IMR-90 (cell line): Measurements from ENCODE around the gene SMYD1. TPM values are rescaled to one million over a fixed set of nuclear protein-coding genes. Genes with fewer than 3 reads are reported as not detected.
A peak's percentile ranks its signal among the peaks of the same experiment; 100 is the strongest.

Source experiments
- ATAC-seq: fragments of 200-7000 bp; cut with Tn5 transposase; 2 replicates; pipeline ENCODE4 v1.9.1; 2020; ENCODE audit warnings: low read depth, mild to moderate bottlenecking, moderate library complexity
- BruUV-seq: library from RNA; stranded (reverse); fragments of 400-500 nt; replicated peaks from 2 replicates; lab custom pipeline; 2021; lab: Mats Ljungman, UMichigan
- CTCF ChIA-PET: fragments of 300-600 bp; formaldehyde crosslinking; extraction: SDS; loops from one replicate; lab custom pipeline; 2021; ENCODE audit warnings: antibody characterized with exemption; lab: Yijun Ruan, JAX
- POLR2A ChIA-PET: fragments of 300-600 bp; sonication (Branson Sonifier 250); formaldehyde crosslinking; loops from one replicate; lab custom pipeline; 2022; ENCODE audit warnings: antibody characterized with exemption; ENCODE audit not compliant: unreplicated experiment; lab: Charles Lee
- DNase-seq: peaks from one replicate; pipeline ENCODE4 v3.0.0; 2013
- H2AFZ ChIP-seq: replicated peaks from 2 replicates; pipeline ENCODE3; 2013; ENCODE audit warnings: low read length, mild to moderate bottlenecking; ENCODE audit not compliant: poor library complexity
- H2AK5ac ChIP-seq: 2 replicates; pipeline ENCODE4 v1.6.1; 2013; ENCODE audit warnings: low read depth, low read length, inconsistent platforms
- H2AK9ac ChIP-seq: replicated peaks from 2 replicates; pipeline ENCODE3; 2013; ENCODE audit warnings: mild to moderate bottlenecking, low read depth, low read length, moderate library complexity; ENCODE audit not compliant: poor library complexity
- H2BK120ac ChIP-seq: 2 replicates; pipeline ENCODE4 v1.6.1; 2013; ENCODE audit warnings: low read depth, low read length, inconsistent platforms
- H2BK15ac ChIP-seq: 3 replicates; pipeline ENCODE4 v1.6.1; 2013; ENCODE audit warnings: low read depth, low read length, inconsistent platforms
- H2BK20ac ChIP-seq: 2 replicates; pipeline ENCODE4 v1.6.1; 2013; ENCODE audit warnings: low read depth, mild to moderate bottlenecking, inconsistent platforms, low read length, moderate library complexity
- H2BK5ac ChIP-seq: 2 replicates; pipeline ENCODE4 v1.6.1; 2013; ENCODE audit warnings: mild to moderate bottlenecking, low read depth, low read length, inconsistent platforms; ENCODE audit not compliant: poor library complexity, severe bottlenecking
- H3K14ac ChIP-seq: replicated peaks from 2 replicates; pipeline ENCODE4 v1.6.1; 2013; ENCODE audit warnings: low read depth, low read length, inconsistent platforms
- H3K18ac ChIP-seq: 2 replicates; pipeline ENCODE4 v1.6.1; 2013; ENCODE audit warnings: low read depth, low read length, control low read depth
- H3K23ac ChIP-seq: 2 replicates; pipeline ENCODE4 v1.6.1; 2013; ENCODE audit warnings: low read depth, low read length, inconsistent platforms
- H3K27ac ChIP-seq: 2 replicates; pipeline ENCODE4 v1.5.1; 2013; ENCODE audit warnings: mild to moderate bottlenecking, control low read depth, low read length; ENCODE audit not compliant: insufficient read depth
- H3K27me3 ChIP-seq: 2 replicates; pipeline ENCODE4 v1.6.1; 2013; ENCODE audit warnings: low read length; ENCODE audit not compliant: control insufficient read depth, insufficient read depth
- H3K36me3 ChIP-seq: 2 replicates; pipeline ENCODE4 v1.6.1; 2013; ENCODE audit warnings: low read length, mixed read lengths; ENCODE audit not compliant: control insufficient read depth, insufficient read depth
- H3K4ac ChIP-seq: 2 replicates; pipeline ENCODE4 v1.6.1; 2013; ENCODE audit warnings: low read depth, low read length, inconsistent platforms
- H3K4me1 ChIP-seq: 2 replicates; pipeline ENCODE4 v1.6.1; 2013; ENCODE audit warnings: low read length, mixed read lengths; ENCODE audit not compliant: control insufficient read depth, insufficient read depth
- H3K4me2 ChIP-seq: 2 replicates; pipeline ENCODE4 v1.6.1; 2013; ENCODE audit warnings: low read depth, mild to moderate bottlenecking, control low read depth, low read length, moderate library complexity
- H3K4me3 ChIP-seq: 2 replicates; pipeline ENCODE4 v1.5.1; 2013; ENCODE audit warnings: low read depth, mild to moderate bottlenecking, control low read depth, low read length, moderate library complexity; ENCODE audit not compliant: insufficient read depth
- H3K56ac ChIP-seq: 2 replicates; pipeline ENCODE4 v1.6.1; 2013; ENCODE audit warnings: low read length, inconsistent platforms; ENCODE audit not compliant: insufficient read depth; ENCODE audit errors: extremely low read depth
- H3K79me1 ChIP-seq, 2 experiments: 2 replicates each; pipeline ENCODE4 v1.6.1; 2013; ENCODE audit warnings: low read length in 2 of 2, inconsistent platforms in 1 of 2, low read depth in 1 of 2
- H3K9ac ChIP-seq: 2 replicates; pipeline ENCODE4 v1.6.1; 2013; ENCODE audit warnings: low read depth, low read length, control low read depth
- H3K9me1 ChIP-seq: 2 replicates; pipeline ENCODE4 v1.6.1; 2013; ENCODE audit warnings: low read length, inconsistent platforms; ENCODE audit not compliant: insufficient read depth
- H3K9me3 ChIP-seq: 2 replicates; pipeline ENCODE4 v1.6.1; 2013; ENCODE audit warnings: low read length; ENCODE audit not compliant: control insufficient read depth, insufficient read depth
- H4K20me1 ChIP-seq: 2 replicates; pipeline ENCODE4 v1.6.1; 2013; ENCODE audit warnings: low read length, inconsistent platforms; ENCODE audit not compliant: insufficient read depth
- H4K5ac ChIP-seq: 2 replicates; pipeline ENCODE4 v1.6.1; 2013; ENCODE audit warnings: mild to moderate bottlenecking, low read depth, low read length, control low read depth
- H4K8ac ChIP-seq, 2 experiments: 2 replicates each; pipeline ENCODE4 v1.6.1; 2013; ENCODE audit warnings: low read depth in 2 of 2, low read length in 2 of 2, control low read depth in 1 of 2, inconsistent platforms in 1 of 2
- H4K91ac ChIP-seq: 2 replicates; pipeline ENCODE4 v1.6.1; 2013; ENCODE audit warnings: low read depth, low read length, inconsistent platforms; ENCODE audit not compliant: insufficient read depth
- BHLHE40 ChIP-seq: fragments of 150-350 bp; IDR thresholded peaks from 2 replicates; pipeline ENCODE4 v1.6.1; 2016; ENCODE audit warnings: mild to moderate bottlenecking, low read depth, low read length
- CEBPB ChIP-seq: IDR thresholded peaks from 2 replicates; pipeline ENCODE4 v1.6.1; 2012; ENCODE audit warnings: low read depth, low read length, improper control_type of control experiment
- CHD1 ChIP-seq: IDR thresholded peaks from 2 replicates; pipeline ENCODE4 v1.6.1; 2012; ENCODE audit warnings: low read depth, low read length, improper control_type of control experiment
- FOS ChIP-seq: fragments of 150-350 bp; IDR thresholded peaks from 2 replicates; pipeline ENCODE4 v1.6.1; 2016; ENCODE audit warnings: low read depth, low read length
- MAFK ChIP-seq: IDR thresholded peaks from 2 replicates; pipeline ENCODE4 v1.6.1; 2012; ENCODE audit warnings: low read depth, low read length, improper control_type of control experiment
- MAZ ChIP-seq: IDR thresholded peaks from 2 replicates; pipeline ENCODE4 v1.6.1; 2012; ENCODE audit warnings: low read depth, mild to moderate bottlenecking, low read length, improper control_type of control experiment, moderate library complexity, borderline replicate concordance
- MXI1 ChIP-seq: IDR thresholded peaks from 2 replicates; pipeline ENCODE4 v1.6.1; 2012; ENCODE audit warnings: low read depth, mild to moderate bottlenecking, low read length, moderate library complexity, borderline replicate concordance
- NFE2L2 ChIP-seq: fragments of 150-350 bp; IDR thresholded peaks from 2 replicates; pipeline ENCODE4 v1.6.1; 2016; ENCODE audit warnings: low read depth, mild to moderate bottlenecking, low read length
- POLR2A ChIP-seq: IDR thresholded peaks from 2 replicates; pipeline ENCODE4 v1.6.1; 2012; ENCODE audit warnings: mild to moderate bottlenecking, low read depth, low read length
- RAD21 ChIP-seq: IDR thresholded peaks from 2 replicates; pipeline ENCODE4 v1.6.1; 2012; ENCODE audit warnings: low read length, improper control_type of control experiment
- RCOR1 ChIP-seq: IDR thresholded peaks from 2 replicates; pipeline ENCODE4 v1.6.1; 2012; ENCODE audit warnings: mild to moderate bottlenecking, low read length, improper control_type of control experiment; ENCODE audit not compliant: insufficient replicate concordance
- RFX5 ChIP-seq: IDR thresholded peaks from 2 replicates; pipeline ENCODE4 v1.8.0; 2012; ENCODE audit warnings: low read depth, mild to moderate bottlenecking, low read length, moderate library complexity
- SMC3 ChIP-seq: fragments of 150-350 bp; IDR thresholded peaks from 2 replicates; pipeline ENCODE4 v1.6.1; 2016; ENCODE audit warnings: low read depth, mild to moderate bottlenecking, antibody characterized with exemption, low read length, moderate library complexity
- WGBS, 2 experiments: methylation state at CpG; one replicate each; pipeline versions ENCODE4 v1.1.5 to v1.1.7; 2013; ENCODE audit warnings: missing lambda C conversion rate in 2 of 2; ENCODE audit not compliant: insufficient read length in 1 of 2; ENCODE audit errors: extremely low coverage in 2 of 2; 5-methylcytosine and 5-hydroxymethylcytosine counted together
- dilution Hi-C: fragments of 300-500 bp; cut with HindIII; formaldehyde crosslinking; loops from one replicate; pipeline ENCODE4 v1.14.3; 2018; ENCODE audit warnings: low sequenced_read_pairs; ENCODE audit not compliant: unreplicated experiment
- in situ Hi-C: fragments of 300-500 bp; cut with MboI; formaldehyde crosslinking; loops from 3 replicates; pipeline ENCODE4 v1.14.3; 2019; ENCODE audit warnings: low sequenced_read_pairs, inconsistent platforms, mixed read lengths
- intact Hi-C: fragments of 100-400 bp; cut with micrococcal nuclease; formaldehyde crosslinking; loops from 2 replicates; pipeline ENCODE4 v1.10.0; 2022
- polyA plus RNA-seq, 3 experiments: library from polyadenylated mRNA; depleted of rRNA; stranded (reverse); fragments of >200 nt; gene quantifications; 2 replicates each; pipeline ENCODE4 v1.2.3, GENCODE V29; 2012; ENCODE audit warnings: low replicate concordance in 1 of 3
- total RNA-seq: library from RNA; depleted of rRNA; stranded (reverse); fragments of >200 nt; gene quantifications from 2 replicates; pipeline ENCODE4 v1.2.3, GENCODE V29; 2012
- TF ChIP-seq, protein P1 (sequence below): fragments of 150-350 bp; IDR thresholded peaks from 2 replicates; pipeline ENCODE4 v1.6.1; 2016; ENCODE audit warnings: low read depth, mild to moderate bottlenecking, low read length, moderate library complexity, borderline replicate concordance
- TF ChIP-seq, protein P2 (sequence below): conservative IDR thresholded peaks from 2 replicates; pipeline ENCODE4 v1.5.1; 2012; ENCODE audit warnings: mild to moderate bottlenecking, low read depth, low read length, improper control_type of control experiment
- TF ChIP-seq, protein P3 (sequence below): fragments of 150-350 bp; IDR thresholded peaks from 2 replicates; pipeline ENCODE4 v1.6.1; 2017; ENCODE audit warnings: mild to moderate bottlenecking, antibody characterized with exemption, low read length, low read depth

SMYD1 gene
- total and polyA plus RNA-seq, 2 of the 4 experiments (the other 2 are of a cell fraction) = not detected

DNA sequence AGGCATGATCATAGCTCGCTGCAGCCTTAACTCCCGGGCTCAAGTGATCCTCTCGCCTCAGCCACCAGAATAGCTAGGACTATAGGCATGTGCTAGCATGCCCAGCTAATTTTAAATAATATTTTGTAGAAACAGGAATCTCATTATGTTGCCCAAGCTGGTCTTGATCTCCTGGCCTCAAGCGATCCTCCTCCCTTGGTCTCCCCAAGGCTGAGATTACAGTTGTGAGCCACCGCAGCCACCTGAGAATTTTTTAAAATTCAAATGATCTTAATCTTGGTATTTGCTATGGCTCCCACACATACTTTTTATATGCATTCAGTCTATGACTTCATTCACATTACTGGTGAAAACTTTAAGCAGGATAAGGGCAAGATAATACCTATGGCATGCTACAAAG, 25.1 kb upstream of the SMYD1 start:
- H4K5ac ChIP-seq = no peak overlapping the region
- no peak overlapping the region for H3K27ac ChIP-seq
- H2AFZ ChIP-seq = no peak overlapping the region
- peaks cover 23 to 47% of the 10 kb centered on the region in 2 experiments for H3K79me1 ChIP-seq
- peaks cover 2% of the 10 kb centered on the region; the same call in 1 of the 2 replicates for H3K4me1 ChIP-seq
- no peak overlapping the region for H4K91ac ChIP-seq
- no CpG with 5 or more reads among the region's 5 CpGs for WGBS, 2 experiments
- 0 out of 2 replicates have a peak, but pooled peaks cover 1% of the 10 kb centered on the region for H3K9me1 ChIP-seq
- H2AK9ac ChIP-seq = no peak overlapping the region
- H3K36me3 ChIP-seq = peaks cover 6% of the 10 kb centered on the region
- CTCF ChIA-PET = no interaction called here
- no TSS peak for BruUV-seq
- intact Hi-C loops = no loop called here
- no peak overlapping the region for H3K4me3 ChIP-seq
- peak overlapping the region; percentile 13; the same call in 1 of the 2 replicates for H2AK5ac ChIP-seq
- H3K9ac ChIP-seq = no peak overlapping the region
- no peak overlapping the region for H3K56ac ChIP-seq
- no peak overlapping the region for H2BK15ac ChIP-seq
- POLR2A ChIA-PET = interaction anchor here (0.6 kb wide), 1 partner anchor 61 kb away, joined by 3 read pairs; no protein-coding TSS in a partner anchor
- DNase-seq = no peak
- ATAC-seq = no peak
- H3K4ac ChIP-seq = no peak overlapping the region
- H2BK5ac ChIP-seq = peak overlapping the region; percentile 44
- TF ChIP-seq, protein P1, sequence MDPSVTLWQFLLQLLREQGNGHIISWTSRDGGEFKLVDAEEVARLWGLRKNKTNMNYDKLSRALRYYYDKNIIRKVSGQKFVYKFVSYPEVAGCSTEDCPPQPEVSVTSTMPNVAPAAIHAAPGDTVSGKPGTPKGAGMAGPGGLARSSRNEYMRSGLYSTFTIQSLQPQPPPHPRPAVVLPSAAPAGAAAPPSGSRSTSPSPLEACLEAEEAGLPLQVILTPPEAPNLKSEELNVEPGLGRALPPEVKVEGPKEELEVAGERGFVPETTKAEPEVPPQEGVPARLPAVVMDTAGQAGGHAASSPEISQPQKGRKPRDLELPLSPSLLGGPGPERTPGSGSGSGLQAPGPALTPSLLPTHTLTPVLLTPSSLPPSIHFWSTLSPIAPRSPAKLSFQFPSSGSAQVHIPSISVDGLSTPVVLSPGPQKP = no peak
- TF ChIP-seq, protein P2, sequence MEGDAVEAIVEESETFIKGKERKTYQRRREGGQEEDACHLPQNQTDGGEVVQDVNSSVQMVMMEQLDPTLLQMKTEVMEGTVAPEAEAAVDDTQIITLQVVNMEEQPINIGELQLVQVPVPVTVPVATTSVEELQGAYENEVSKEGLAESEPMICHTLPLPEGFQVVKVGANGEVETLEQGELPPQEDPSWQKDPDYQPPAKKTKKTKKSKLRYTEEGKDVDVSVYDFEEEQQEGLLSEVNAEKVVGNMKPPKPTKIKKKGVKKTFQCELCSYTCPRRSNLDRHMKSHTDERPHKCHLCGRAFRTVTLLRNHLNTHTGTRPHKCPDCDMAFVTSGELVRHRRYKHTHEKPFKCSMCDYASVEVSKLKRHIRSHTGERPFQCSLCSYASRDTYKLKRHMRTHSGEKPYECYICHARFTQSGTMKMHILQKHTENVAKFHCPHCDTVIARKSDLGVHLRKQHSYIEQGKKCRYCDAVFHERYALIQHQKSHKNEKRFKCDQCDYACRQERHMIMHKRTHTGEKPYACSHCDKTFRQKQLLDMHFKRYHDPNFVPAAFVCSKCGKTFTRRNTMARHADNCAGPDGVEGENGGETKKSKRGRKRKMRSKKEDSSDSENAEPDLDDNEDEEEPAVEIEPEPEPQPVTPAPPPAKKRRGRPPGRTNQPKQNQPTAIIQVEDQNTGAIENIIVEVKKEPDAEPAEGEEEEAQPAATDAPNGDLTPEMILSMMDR = no peak
- no peak for TF ChIP-seq CHD1
- no peak for TF ChIP-seq CEBPB
- TF ChIP-seq POLR2A = no peak
- TF ChIP-seq NFE2L2 = no peak
- TF ChIP-seq, protein P3, sequence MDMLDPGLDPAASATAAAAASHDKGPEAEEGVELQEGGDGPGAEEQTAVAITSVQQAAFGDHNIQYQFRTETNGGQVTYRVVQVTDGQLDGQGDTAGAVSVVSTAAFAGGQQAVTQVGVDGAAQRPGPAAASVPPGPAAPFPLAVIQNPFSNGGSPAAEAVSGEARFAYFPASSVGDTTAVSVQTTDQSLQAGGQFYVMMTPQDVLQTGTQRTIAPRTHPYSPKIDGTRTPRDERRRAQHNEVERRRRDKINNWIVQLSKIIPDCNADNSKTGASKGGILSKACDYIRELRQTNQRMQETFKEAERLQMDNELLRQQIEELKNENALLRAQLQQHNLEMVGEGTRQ = no peak
- TF ChIP-seq RAD21 = no peak
- TF ChIP-seq MXI1 = no peak
- TF ChIP-seq RCOR1 = no peak
- no peak for TF ChIP-seq FOS
- TF ChIP-seq MAFK = no peak
- TF ChIP-seq RFX5 = no peak
- no peak for TF ChIP-seq MAZ
- TF ChIP-seq BHLHE40 = no peak
- no peak for TF ChIP-seq SMC3
- no peaks in the 10 kb centered on the region for H3K27me3 ChIP-seq
- no peak overlapping the region for H3K18ac ChIP-seq
- no peaks in the 10 kb centered on the region for H3K9me3 ChIP-seq
- H3K4me2 ChIP-seq = no peak overlapping the region
- no peak overlapping the region for H4K8ac ChIP-seq
- dilution Hi-C loops = no loop called here
- no peak overlapping the region for H2BK120ac ChIP-seq
- peaks cover 17% of the 10 kb centered on the region; the same call in 1 of the 2 replicates for H4K20me1 ChIP-seq
- H3K23ac ChIP-seq = no peak overlapping the region
- H3K14ac ChIP-seq = no peak overlapping the region
- H2BK20ac ChIP-seq = no peak overlapping the region
- in situ Hi-C loops = no loop called here
